HepG2 (cell line): ENCODE results near the gene TBC1D24. TPM values are rescaled to one million over a fixed set of nuclear protein-coding genes. Genes with fewer than 3 reads are reported as not detected.
A peak's percentile ranks its signal among the peaks of the same experiment; 100 is the strongest.

ENCODE experiments used
- AGO2 ChIP-seq: fragments of 200-400 bp; formaldehyde crosslinking; optimal IDR thresholded peaks from 2 replicates; pipeline ENCODE3; 2017; ENCODE audit warnings: mild to moderate bottlenecking, low read depth, low read length, moderate library complexity
- CCDC6 ChIP-seq: sonication (generic); formaldehyde crosslinking; IDR thresholded peaks from 2 replicates; pipeline ENCODE4 v1.8.1; 2022; ENCODE audit warnings: mild to moderate bottlenecking, missing genetic modification reagents, moderate library complexity
- CEBPB ChIP-seq: IDR thresholded peaks from 2 replicates; pipeline ENCODE4 v1.6.1; 2011; ENCODE audit warnings: low read depth, low read length, improper control_type of control experiment, borderline replicate concordance
- CREB1 ChIP-seq, 2 experiments: fragments of 450-650 bp in 1 of 2; IDR thresholded peaks; 2 replicates each; pipeline ENCODE4 v1.6.1; 2016 to 2017; ENCODE audit warnings: control low read depth in 1 of 2, mild to moderate bottlenecking in 1 of 2, missing compliant biosample characterization in 1 of 2, missing genetic modification characterization in 1 of 2
- HHEX ChIP-seq: IDR thresholded peaks from 2 replicates; pipeline ENCODE4 v1.6.1; 2016; ENCODE audit warnings: control low read depth
- HNRNPL ChIP-seq: fragments of 200-400 bp; formaldehyde crosslinking; IDR thresholded peaks from 2 replicates; pipeline ENCODE4 v1.6.1; 2017; ENCODE audit warnings: mild to moderate bottlenecking, low read depth, low read length
- JARID2 ChIP-seq: sonication (generic); formaldehyde crosslinking; IDR thresholded peaks from 2 replicates; pipeline ENCODE4 v1.8.1; 2023; ENCODE audit warnings: missing genetic modification reagents, inconsistent platforms; ENCODE audit not compliant: insufficient replicate concordance
- NBN ChIP-seq: fragments of 450-650 bp; conservative IDR thresholded peaks from 2 replicates; pipeline ENCODE4 v1.6.1; 2017
- TFDP1 ChIP-seq: IDR thresholded peaks from 2 replicates; pipeline ENCODE4 v1.6.1; 2016; ENCODE audit warnings: missing compliant biosample characterization, missing genetic modification reagents, borderline replicate concordance
- ZBTB39 ChIP-seq: sonication (generic); formaldehyde crosslinking; IDR thresholded peaks from 2 replicates; pipeline ENCODE4 v1.5.0; 2020; ENCODE audit warnings: missing genetic modification reagents
- ZNF10 ChIP-seq: sonication (generic); formaldehyde crosslinking; IDR thresholded peaks from 2 replicates; pipeline ENCODE4 v1.4.0; 2020; ENCODE audit warnings: mild to moderate bottlenecking, low read depth, missing genetic modification reagents, borderline replicate concordance
- ZNF292 ChIP-seq: sonication (generic); formaldehyde crosslinking; IDR thresholded peaks from 2 replicates; pipeline ENCODE4 v1.8.1; 2022; ENCODE audit warnings: mild to moderate bottlenecking, low read depth, missing genetic modification reagents, borderline replicate concordance
- ZNF329 ChIP-seq: sonication (generic); formaldehyde crosslinking; IDR thresholded peaks from 2 replicates; pipeline ENCODE4 v1.9.0; 2021; ENCODE audit warnings: low read depth, mild to moderate bottlenecking, missing genetic modification reagents
- ZNF543 ChIP-seq: sonication (generic); formaldehyde crosslinking; IDR thresholded peaks from 2 replicates; pipeline ENCODE4 v1.4.0; 2020; ENCODE audit warnings: mild to moderate bottlenecking, missing genetic modification reagents
- ZNF558 ChIP-seq: sonication (generic); formaldehyde crosslinking; IDR thresholded peaks from 2 replicates; pipeline ENCODE4 v1.9.0; 2022; ENCODE audit warnings: mild to moderate bottlenecking, missing genetic modification reagents, borderline replicate concordance
- ZNF678 ChIP-seq: sonication (generic); formaldehyde crosslinking; IDR thresholded peaks from 2 replicates; pipeline ENCODE4 v1.4.0; 2020; ENCODE audit warnings: mild to moderate bottlenecking, missing genetic modification reagents
- polyA plus RNA-seq, 8 experiments: library from polyadenylated mRNA; depleted of rRNA in 3 of 8; stranded (reverse) in 7 of 8; unstranded in 1 of 8; fragments of >200 nt; fragmentation: Illumina TruSeq in 4 of 8; extraction: Trizol in 4 of 8; gene quantifications; 2 replicates each; pipeline versions ENCODE4 v1.2.1 to v1.2.3, GENCODE V29; 2011 to 2016; ENCODE audit warnings: low read depth in 4 of 8, missing spikeins in 1 of 8, mixed read lengths in 1 of 8; ENCODE audit not compliant: insufficient read depth in 1 of 8
- total RNA-seq, 5 experiments: library from RNA; depleted of rRNA; stranded (reverse); fragments of >200 nt; fragmentation: Illumina TruSeq; extraction: Trizol; gene quantifications; 2 replicates each; pipeline ENCODE4 v1.2.3, GENCODE V29; 2016; ENCODE audit warnings: low read depth in 1 of 5
- TF ChIP-seq, protein P1 (sequence below): sonication (generic); formaldehyde crosslinking; conservative IDR thresholded peaks from 2 replicates; pipeline ENCODE4 v1.4.0; 2020; ENCODE audit warnings: missing genetic modification reagents
- TF ChIP-seq, protein P2 (sequence below): sonication (generic); formaldehyde crosslinking; IDR thresholded peaks from 2 replicates; pipeline ENCODE4 v1.5.1; 2020; ENCODE audit warnings: missing genetic modification reagents, mild to moderate bottlenecking, borderline replicate concordance
- TF ChIP-seq, protein P3 (sequence below): sonication (generic); formaldehyde crosslinking; IDR thresholded peaks from 2 replicates; pipeline ENCODE4 v1.9.0; 2021; ENCODE audit warnings: missing genetic modification reagents, borderline replicate concordance

TBC1D24 gene
- total and polyA plus RNA-seq, 2 of the 13 experiments (the other 11 are each of a cell fraction or from before 2014, with no cell fraction given), result 7.7 to 13.7 TPM

GRCh38 chr16:2531696-2532493 is 57.0 kb downstream of the TBC1D24 start (continued):
- TF ChIP-seq, protein P1, sequence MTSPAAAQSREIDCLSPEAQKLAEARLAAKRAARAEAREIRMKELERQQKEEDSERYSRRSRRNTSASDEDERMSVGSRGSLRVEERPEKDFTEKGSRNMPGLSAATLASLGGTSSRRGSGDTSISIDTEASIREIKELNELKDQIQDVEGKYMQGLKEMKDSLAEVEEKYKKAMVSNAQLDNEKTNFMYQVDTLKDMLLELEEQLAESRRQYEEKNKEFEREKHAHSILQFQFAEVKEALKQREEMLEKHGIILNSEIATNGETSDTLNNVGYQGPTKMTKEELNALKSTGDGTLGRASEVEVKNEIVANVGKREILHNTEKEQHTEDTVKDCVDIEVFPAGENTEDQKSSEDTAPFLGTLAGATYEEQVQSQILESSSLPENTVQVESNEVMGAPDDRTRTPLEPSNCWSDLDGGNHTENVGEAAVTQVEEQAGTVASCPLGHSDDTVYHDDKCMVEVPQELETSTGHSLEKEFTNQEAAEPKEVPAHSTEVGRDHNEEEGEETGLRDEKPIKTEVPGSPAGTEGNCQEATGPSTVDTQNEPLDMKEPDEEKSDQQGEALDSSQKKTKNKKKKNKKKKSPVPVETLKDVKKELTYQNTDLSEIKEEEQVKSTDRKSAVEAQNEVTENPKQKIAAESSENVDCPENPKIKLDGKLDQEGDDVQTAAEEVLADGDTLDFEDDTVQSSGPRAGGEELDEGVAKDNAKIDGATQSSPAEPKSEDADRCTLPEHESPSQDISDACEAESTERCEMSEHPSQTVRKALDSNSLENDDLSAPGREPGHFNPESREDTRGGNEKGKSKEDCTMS, result no peak
- TF ChIP-seq ZNF10, result no peak
- TF ChIP-seq ZNF329, result 0 out of 2 replicates have a peak, but pooled peaks have one; percentile 32
- no peak for TF ChIP-seq ZNF292
- TF ChIP-seq, protein P2, sequence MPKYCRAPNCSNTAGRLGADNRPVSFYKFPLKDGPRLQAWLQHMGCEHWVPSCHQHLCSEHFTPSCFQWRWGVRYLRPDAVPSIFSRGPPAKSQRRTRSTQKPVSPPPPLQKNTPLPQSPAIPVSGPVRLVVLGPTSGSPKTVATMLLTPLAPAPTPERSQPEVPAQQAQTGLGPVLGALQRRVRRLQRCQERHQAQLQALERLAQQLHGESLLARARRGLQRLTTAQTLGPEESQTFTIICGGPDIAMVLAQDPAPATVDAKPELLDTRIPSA (CRISPR knock-in tag), result no peak
- no peak for TF ChIP-seq ZNF678 (CRISPR knock-in tag)
- TF ChIP-seq, protein P3, sequence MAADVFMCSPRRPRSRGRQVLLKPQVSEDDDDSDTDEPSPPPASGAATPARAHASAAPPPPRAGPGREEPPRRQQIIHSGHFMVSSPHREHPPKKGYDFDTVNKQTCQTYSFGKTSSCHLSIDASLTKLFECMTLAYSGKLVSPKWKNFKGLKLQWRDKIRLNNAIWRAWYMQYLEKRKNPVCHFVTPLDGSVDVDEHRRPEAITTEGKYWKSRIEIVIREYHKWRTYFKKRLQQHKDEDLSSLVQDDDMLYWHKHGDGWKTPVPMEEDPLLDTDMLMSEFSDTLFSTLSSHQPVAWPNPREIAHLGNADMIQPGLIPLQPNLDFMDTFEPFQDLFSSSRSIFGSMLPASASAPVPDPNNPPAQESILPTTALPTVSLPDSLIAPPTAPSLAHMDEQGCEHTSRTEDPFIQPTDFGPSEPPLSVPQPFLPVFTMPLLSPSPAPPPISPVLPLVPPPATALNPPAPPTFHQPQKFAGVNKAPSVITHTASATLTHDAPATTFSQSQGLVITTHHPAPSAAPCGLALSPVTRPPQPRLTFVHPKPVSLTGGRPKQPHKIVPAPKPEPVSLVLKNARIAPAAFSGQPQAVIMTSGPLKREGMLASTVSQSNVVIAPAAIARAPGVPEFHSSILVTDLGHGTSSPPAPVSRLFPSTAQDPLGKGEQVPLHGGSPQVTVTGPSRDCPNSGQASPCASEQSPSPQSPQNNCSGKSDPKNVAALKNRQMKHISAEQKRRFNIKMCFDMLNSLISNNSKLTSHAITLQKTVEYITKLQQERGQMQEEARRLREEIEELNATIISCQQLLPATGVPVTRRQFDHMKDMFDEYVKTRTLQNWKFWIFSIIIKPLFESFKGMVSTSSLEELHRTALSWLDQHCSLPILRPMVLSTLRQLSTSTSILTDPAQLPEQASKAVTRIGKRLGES (CRISPR knock-in tag), result no peak
- TF ChIP-seq NBN, result no peak
- TF ChIP-seq JARID2 (CRISPR knock-in tag), result peak; percentile 36
- TF ChIP-seq HHEX (CRISPR knock-in tag), result no peak
- peak; percentile 41; the same call in 1 of the 2 replicates for TF ChIP-seq CEBPB
- peak; percentile 68; the same call in 1 of the 2 replicates for TF ChIP-seq CCDC6
- no peak for TF ChIP-seq HNRNPL
- TF ChIP-seq ZNF558 (CRISPR knock-in tag), result no peak
- no peak for TF ChIP-seq ZBTB39 (CRISPR knock-in tag)
- peak; percentile 84 for TF ChIP-seq CREB1 (IDR thresholded peaks at IDR 0.05)
- no peak; the same call in 1 of the 2 replicates for TF ChIP-seq CREB1 (CRISPR knock-in tag; IDR thresholded peaks at IDR 0.05)
- TF ChIP-seq AGO2, result peak; percentile 97
- TF ChIP-seq ZNF543, result no peak
- TF ChIP-seq TFDP1 (CRISPR knock-in tag), result peak; percentile 93
